Measurements from ENCODE around the gene NPC1L1. TPM values are rescaled to one million over a fixed set of nuclear protein-coding genes. Genes with fewer than 3 reads are reported as not detected.

NPC1L1 gene
- total and polyA plus RNA-seq, 2 of the 13 experiments (the other 11 are each of a cell fraction or from before 2014, with no cell fraction given) = 4.8 to 14.5 TPM

- TF ChIP-seq KLF15 (CRISPR knock-in tag; IDR thresholded peaks at IDR 0.05; ENCODE audit: borderline replicate concordance) (no peak), NR2C2 (CRISPR knock-in tag; IDR thresholded peaks at IDR 0.05; ENCODE audit: borderline replicate concordance) (peak; percentile 81; the same call in 1 of the 2 replicates), ZNF646 (CRISPR knock-in tag; IDR thresholded peaks at IDR 0.05) (no peak), ZNF772 (CRISPR knock-in tag; IDR thresholded peaks at IDR 0.05) (peak; percentile 83; the same call in 1 of the 2 replicates), ZBTB8A (CRISPR knock-in tag; IDR thresholded peaks at IDR 0.05; ENCODE audit: borderline replicate concordance, low read depth) (no peak), KDM5A (IDR thresholded peaks at IDR 0.05; ENCODE audit: borderline replicate concordance, low read length) (no peak), ELF3 (CRISPR knock-in tag; IDR thresholded peaks at IDR 0.05) (peak; percentile 15; the same call in 1 of the 2 replicates)
- TF ChIP-seq, protein P1, sequence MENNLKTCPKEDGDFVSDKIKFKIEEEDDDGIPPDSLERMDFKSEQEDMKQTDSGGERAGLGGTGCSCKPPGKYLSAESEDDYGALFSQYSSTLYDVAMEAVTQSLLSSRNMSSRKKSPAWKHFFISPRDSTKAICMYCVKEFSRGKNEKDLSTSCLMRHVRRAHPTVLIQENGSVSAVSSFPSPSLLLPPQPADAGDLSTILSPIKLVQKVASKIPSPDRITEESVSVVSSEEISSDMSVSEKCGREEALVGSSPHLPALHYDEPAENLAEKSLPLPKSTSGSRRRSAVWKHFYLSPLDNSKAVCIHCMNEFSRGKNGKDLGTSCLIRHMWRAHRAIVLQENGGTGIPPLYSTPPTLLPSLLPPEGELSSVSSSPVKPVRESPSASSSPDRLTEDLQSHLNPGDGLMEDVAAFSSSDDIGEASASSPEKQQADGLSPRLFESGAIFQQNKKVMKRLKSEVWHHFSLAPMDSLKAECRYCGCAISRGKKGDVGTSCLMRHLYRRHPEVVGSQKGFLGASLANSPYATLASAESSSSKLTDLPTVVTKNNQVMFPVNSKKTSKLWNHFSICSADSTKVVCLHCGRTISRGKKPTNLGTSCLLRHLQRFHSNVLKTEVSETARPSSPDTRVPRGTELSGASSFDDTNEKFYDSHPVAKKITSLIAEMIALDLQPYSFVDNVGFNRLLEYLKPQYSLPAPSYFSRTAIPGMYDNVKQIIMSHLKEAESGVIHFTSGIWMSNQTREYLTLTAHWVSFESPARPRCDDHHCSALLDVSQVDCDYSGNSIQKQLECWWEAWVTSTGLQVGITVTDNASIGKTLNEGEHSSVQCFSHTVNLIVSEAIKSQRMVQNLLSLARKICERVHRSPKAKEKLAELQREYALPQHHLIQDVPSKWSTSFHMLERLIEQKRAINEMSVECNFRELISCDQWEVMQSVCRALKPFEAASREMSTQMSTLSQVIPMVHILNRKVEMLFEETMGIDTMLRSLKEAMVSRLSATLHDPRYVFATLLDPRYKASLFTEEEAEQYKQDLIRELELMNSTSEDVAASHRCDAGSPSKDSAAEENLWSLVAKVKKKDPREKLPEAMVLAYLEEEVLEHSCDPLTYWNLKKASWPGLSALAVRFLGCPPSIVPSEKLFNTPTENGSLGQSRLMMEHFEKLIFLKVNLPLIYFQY (CRISPR knock-in tag; IDR thresholded peaks at IDR 0.05; ENCODE audit: borderline replicate concordance) = no peak
Measured at GRCh38 chr7:44541876-44542610, 913 bp upstream of the NPC1L1 start (continued).

All from HepG2 (cell line).